Measurements from ENCODE around the gene FAM174C.
A peak's percentile ranks its signal among the peaks of the same experiment; 100 is the strongest.

FAM174C gene

GRCh38 chr19:1251330-1252220 lies 23.8 kb upstream of the FAM174C start:
- peak; percentile 80 for DNase-seq

DNA sequence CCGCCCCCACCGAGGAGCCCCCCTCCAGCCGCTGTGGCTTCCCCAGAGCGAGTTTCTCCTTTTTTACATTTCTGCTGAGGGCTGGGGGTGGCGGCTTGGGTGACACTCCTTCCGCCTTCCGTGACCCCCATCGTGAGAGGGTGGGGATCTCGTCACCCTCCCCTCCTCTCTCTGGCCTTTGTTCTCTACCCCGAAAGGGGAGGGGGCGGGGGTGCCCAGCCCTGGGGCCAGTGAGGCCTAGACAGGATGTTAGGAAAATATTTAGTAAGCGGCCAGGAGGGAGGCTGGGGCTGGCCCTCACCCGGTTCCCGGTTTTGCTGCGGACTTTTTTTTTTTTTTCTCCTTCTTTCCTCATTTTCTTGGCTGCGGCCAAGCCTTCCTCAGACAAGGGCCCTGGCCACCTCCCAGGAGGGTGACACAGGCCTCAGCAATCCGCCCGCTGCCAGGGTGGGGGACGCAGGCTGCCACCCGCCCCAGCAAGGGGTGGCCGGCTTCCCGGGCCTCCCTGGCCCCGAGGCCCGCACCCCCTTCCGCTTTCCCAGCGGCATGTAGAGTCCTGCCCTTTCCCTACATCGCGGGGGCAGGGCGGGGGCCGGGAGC lies 23.0 kb upstream of the FAM174C start:
- DNase-seq: peak; percentile 68

DNA sequence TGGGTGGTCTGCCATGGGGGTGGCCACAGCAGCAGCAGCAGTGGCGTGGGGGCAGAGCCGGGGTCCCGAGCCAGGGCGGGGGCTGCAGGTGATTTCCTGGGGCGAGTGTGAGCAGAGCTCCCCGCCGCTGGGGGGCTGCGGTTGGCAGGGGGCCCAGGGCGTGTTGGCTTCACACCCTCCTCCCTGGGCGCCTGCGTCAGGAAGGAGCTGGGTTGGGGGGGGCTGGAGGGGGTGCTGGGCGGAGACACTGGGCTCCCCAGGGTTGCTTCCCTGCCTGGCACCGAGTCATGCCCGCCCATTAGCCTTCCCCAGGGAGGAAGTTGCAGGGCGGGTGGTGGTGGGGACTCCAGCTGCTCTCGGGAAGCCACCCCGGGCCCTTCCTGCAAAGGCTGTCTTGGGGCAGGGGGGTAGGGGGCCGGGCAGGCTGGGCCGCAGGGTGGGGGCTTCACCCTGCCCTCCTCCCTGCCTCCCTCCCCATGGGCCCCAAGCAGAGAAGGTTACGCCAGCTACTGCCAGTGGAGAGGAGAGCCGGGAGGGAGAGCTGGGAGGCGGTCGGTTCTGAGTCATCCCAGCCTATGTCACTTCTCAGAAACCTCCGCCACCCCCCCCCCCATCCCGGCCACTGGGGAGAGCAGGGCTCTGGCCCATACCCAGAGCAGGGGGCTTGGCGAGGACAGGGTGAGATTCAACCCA lies 22.4 kb upstream of the FAM174C start:
- DNase-seq: peak; percentile 82

DNA sequence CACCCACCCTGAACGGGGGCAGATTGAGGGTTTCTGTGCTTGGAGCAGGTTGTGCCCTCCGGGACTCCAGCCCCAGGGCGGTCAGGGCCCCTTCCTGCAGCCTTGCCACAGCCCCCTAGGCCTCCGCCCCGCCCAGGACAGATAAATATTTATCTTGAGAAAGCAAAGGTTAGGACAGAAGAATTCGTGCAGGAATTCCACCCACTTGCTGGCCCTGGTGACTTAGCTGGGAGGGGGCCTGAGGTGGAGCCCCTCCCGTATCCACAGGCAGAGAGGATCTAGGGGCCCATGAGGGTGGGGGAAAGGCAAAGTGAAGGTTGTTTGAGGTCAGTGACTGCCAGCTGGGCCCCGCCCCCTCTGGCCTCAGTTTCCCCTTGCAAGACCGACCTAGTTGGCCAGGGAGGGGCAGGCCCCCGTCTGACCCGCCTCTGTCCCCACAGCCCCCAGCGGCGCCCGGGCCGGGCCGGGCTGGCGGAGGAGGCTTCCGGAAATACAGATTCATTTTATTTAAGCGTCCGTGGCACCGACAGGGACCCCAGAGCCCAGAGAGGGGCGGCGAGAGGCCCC lies 21.7 kb upstream of the FAM174C start:
- no peak for DNase-seq

GRCh38 chr19:1254081-1254527 lies 21.2 kb upstream of the FAM174C start:
- DNase-seq: no peak

- no peak for DNase-seq
These were observed 20.7 kb upstream of the FAM174C start for GRCh38 chr19:1254530-1255185.

DNA sequence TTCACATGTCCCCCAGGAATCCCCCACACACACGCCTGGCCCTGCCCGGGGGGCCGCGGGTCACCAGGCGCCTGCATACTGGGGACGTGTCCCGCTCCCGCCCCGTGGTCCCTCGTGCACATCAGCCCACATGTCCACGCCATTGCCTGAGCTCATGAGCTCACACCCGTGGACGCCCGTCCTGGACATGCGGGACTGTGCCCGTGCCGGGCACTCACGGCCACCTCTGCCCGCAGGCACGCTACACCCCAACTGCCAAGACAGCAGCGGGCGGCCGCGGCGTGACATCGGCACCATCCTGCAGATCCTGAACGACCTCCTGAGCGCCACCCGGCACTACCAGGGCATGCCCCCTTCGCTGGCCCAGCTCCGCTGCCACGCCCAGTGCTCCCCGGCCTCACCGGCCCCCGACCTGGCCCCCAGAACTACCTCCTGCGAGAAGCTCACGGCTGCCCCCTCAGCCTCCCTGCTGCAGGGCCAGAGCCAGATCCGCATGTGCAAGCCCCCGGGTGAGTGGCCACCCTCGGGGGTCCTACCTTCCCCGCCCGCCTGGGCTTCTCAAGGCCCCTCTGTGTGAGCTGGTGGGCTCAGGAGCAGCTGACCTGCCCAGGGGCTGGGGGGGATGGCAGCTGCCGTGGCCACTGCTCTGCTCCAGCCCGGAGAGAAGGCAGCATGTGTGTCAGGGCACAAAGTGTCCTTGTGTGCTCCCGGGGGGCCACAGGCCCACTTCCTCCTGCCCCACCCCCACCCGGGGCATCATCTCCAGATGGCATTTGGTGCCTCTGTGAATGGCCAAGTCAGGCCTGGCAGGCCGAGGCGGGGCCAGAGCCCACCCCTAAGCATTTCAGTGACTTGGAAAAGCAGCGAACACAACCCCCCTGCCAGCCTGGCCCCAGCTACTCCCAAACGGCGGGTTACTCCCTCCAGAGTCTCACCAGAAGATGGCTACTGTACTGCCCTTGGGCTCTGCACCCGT lies 19.9 kb upstream of the FAM174C start:
- DNase-seq: no peak

DNA sequence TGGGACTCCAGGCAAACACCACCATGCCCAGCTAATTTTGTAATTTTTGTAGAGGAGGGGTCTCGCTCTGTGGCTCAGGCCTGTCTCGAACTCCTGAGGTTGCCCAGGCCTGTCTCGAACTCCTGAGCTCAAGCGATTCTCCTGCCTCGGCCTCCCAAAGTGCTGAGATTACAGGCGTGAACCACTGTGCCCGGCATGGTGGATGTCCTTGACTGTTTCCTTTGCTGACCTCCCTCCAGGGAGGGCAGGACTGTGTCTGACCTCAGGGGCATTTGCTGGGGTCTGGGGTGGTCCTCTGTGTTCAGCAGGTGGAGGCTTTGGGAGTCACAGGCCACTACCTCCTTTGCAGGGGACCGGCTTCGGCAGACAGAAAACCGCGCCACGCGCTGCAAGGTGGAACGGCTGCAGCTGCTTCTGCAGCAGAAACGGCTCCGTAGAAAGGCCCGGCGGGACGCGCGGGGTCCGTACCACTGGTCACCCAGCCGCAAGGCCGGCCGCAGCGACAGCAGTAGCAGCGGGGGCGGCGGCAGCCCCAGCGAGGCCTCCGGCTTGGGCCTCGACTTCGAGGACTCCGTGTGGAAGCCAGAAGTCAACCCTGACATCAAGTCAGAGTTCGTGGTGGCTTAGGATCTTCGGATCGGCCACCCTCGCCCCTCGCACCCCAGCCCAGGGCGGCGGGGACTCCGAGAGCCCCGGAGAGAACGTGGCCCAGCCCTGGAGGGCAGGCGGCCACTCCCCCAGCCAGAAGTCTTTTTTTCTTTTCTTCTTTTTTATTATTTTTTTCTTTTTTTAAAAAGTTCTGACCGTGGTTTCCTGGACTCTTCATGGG lies 18.5 kb upstream of the FAM174C start:
- no peak for DNase-seq

DNA sequence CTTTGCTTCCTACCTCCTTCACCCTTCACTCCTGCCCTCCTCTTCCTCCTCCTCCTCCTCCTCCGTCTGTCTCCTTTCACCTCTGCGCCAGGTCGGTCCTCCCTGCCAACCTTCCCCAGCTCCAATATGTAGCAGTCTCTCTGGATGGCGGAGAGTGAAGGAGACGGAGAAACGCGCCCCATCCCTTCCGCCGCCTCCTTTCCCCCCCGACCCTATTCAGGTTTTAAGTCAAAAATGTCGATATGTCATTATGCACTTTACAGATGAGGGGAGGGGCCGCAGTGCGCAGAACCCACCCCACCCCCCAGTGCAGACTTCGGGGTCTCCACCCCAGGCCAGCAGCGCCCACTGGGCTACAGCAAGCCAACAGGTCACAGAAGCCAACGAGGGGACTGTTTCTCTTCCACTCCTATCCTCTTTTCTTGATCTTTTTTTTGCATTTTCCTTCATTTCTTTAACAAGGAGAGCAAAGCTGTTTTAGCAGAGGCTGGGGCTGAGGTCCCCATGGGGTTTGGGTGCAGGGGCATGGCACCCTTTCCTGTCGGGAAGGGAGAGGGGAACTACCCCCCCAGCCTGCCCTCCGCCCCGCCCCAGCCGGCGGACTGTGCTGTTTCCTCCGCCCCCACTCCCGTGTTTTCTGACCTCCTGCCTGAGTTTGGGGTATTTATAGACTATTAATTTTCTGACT lies 17.7 kb upstream of the FAM174C start:
- DNase-seq: no peak

DNA sequence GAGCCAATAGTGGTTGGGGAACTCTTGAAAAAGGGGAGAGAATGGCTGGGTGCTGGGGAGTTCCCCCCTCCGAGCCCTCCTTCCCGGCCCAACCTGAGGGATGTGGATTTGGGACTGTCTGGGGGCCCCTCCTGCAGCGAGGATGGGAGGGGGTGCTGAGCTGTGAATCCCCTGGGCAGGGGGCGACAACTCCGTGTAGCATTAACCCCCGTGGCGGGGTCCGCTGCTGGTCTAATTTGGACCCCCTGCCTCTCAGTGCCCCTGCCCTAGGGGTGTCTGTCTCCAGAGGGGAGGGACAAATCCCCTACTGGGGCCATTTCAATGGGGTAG lies 17.2 kb upstream of the FAM174C start:
- DNase-seq: no peak

- peak; percentile 42 for DNase-seq
These were observed 16.6 kb upstream of the FAM174C start for GRCh38 chr19:1258707-1259205.

GRCh38 chr19:1259206-1259875 lies 16.0 kb upstream of the FAM174C start:
- DNase-seq: peak; percentile 78

GRCh38 chr19:1259876-1260748 lies 15.2 kb upstream of the FAM174C start:
- DNase-seq: peak; percentile 63

DNA sequence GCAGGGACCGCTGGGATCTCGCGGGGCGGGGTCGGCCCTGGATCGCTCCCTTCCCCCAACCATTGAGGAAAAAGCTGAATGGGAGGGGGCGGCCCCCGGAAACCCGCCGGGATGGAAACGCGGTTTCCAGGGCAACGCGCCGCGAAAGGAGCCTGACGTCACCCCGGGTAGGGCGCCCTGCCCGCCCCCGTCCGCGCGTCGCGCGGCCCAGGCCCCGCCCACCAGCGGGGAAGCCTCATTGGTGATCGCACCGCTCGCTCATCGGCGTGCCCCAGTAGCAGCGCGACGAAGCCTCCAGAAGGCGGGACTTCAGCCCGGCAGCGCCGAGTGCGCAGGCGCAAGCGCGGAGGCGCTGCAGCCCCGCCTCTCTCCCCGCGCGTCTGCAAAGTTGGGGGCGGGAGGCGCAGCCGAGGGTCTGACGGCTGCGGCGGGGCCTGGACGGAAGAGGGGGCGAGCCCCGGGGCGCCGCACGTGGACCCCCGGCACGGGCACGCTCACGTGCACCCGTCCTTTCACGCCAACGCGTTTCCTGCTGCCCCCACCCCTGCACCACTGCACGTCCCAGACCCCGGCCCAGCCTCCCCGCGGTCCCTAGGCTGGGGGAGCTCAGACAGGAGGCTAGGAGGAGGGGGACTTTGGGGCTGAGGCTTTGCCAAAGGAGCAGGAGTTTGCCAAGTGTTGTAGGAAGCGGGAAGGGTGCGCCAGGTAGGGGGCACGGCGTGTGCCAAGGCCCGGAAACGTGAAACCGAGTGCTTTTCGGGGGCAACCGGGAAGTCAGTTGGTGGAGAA lies 14.4 kb upstream of the FAM174C start:
- peak; percentile 98 for DNase-seq

DNA sequence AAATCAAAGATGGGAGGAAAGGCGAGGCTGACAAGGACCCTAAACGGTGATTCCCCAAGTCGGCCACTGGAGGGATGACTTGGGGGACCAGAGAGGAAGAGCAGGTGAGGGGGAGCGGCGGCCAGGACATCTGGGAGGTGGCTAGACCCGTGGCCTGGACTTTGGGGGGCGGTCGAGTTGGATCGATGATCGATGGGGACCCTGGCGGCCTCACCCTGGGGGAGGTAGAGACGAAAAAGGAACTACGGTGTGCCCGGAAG lies 13.9 kb upstream of the FAM174C start:
- peak; percentile 44 for DNase-seq

- peak; percentile 40 for DNase-seq
These were observed 13.3 kb upstream of the FAM174C start for GRCh38 chr19:1261798-1262622.

- DNase-seq: no peak
These were observed 12.7 kb upstream of the FAM174C start for GRCh38 chr19:1262623-1263123.

Measured in activated CD4-positive, alpha-beta T cell treated with anti-CD3 and anti-CD28 coated beads for 48 hours (primary cell).